Measurements from ENCODE around the gene CABP1. TPM values are rescaled to one million over a fixed set of nuclear protein-coding genes. Genes with fewer than 3 reads are reported as not detected.
"Not testable (repeated sequence)": the region's sequence is repeated elsewhere in the genome, so short reads cannot be mapped to it uniquely, and the experiment has no call there.

Gene CABP1
- total and polyA plus RNA-seq, 10 of the 15 experiments (the other 5 are each of a cell fraction or from before 2014, with no cell fraction given): 0.16 to 2.4 (median 0.80) TPM; not detected in 2

- 0 out of 4 replicates have a peak, but pooled peaks of 1 of the 2 experiments have one; percentile 26 for TF ChIP-seq BHLHE40 (IDR thresholded peaks at IDR 0.05; ENCODE audit: borderline replicate concordance in 1 of 2, low read depth in 2 of 2, low read length in 1 of 2)
- H3K9ac ChIP-seq (ENCODE audit: control insufficient read depth, insufficient read depth, low read length); RAD21 ChIA-PET (ENCODE audit: unreplicated experiment); H4K20me1 ChIP-seq (ENCODE audit: control insufficient read depth, insufficient read depth); H3K9me3 ChIP-seq (replicated peaks; ENCODE audit: control insufficient read depth, insufficient read depth, low read length); H3K27me3 ChIP-seq (replicated peaks in 1 of 2; ENCODE audit: control insufficient read depth in 2 of 2, insufficient read depth in 2 of 2, low read length in 1 of 2); H3K79me2 ChIP-seq (ENCODE audit: control insufficient read depth, insufficient read depth, low read length); POLR2A ChIA-PET; BruUV-seq (replicated peaks); H3K36me3 ChIP-seq (ENCODE audit: control insufficient read depth in 2 of 2, insufficient read depth in 2 of 2, low read length in 1 of 2); ATAC-seq; DNase-seq (ENCODE audit: low read depth, low spot score); H3K27ac ChIP-seq (ENCODE audit: control insufficient read depth, insufficient read depth); FAIRE-seq; H2AFZ ChIP-seq (ENCODE audit: control insufficient read depth, low read depth, low read length); H3K4me1 ChIP-seq (ENCODE audit: control insufficient read depth, insufficient read depth, low read length); H3K4me2 ChIP-seq (ENCODE audit: control insufficient read depth, insufficient read depth); in situ Hi-C loops (cut with MboI); intact Hi-C loops (cut with micrococcal nuclease; ENCODE audit: unreplicated experiment); H3K4me3 ChIP-seq: not testable (repeated sequence)
- ChIA-PET SMC1A (ENCODE audit: uncharacterized antibody, unreplicated experiment) (interaction anchor here (1.5 kb wide), 1 partner anchor 46 kb away, joined by 3 read pairs; no protein-coding TSS in a partner anchor), CTCF (interaction anchor here (1.2 to 2.0 kb wide), 2 partner anchors 19 to 20 kb away, joined by 3 to 15 read pairs; partner anchors contain the start of gene POP5)
- WGBS (ENCODE audit: insufficient coverage, insufficient replicate concordance, low lambda C conversion rate, missing lambda C conversion rate): 35% methylated on average over 5 of the region's 5 CpGs
These were observed 38.0 kb upstream of the CABP1 start for GRCh38 chr12:120602416-120602815.

DNA sequence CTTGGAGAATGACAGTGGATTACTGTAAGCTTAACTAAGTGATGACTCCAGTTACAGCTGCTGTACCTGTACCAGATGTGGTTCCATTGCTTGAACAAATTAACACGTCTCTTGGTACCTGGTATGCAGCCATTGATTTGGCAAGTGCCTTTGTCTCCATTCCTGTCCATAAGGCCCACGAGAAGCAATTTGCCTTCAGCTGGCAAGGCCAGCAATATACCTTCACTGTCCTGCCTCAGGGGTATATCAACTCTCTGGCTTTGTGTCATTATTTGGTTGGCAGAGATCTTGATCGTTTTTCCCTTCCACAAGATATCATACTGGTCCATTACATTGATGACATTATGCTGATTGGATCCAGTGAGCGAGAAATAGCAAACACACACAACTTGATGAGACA, 29.9 kb upstream of the CABP1 start:
- Histone ChIP-seq H3K4me3 (no peak overlapping the region), H3K79me2 (ENCODE audit: control insufficient read depth, insufficient read depth, low read length) (no peaks in the 10 kb centered on the region), H3K27ac (ENCODE audit: control insufficient read depth, insufficient read depth) (no peak overlapping the region), H2AFZ (ENCODE audit: control insufficient read depth, low read depth, low read length) (no peak overlapping the region), H4K20me1 (ENCODE audit: control insufficient read depth, insufficient read depth) (no peaks in the 10 kb centered on the region), H3K36me3 (ENCODE audit: control insufficient read depth in 2 of 2, insufficient read depth in 2 of 2, low read length in 1 of 2) (no peaks in the 10 kb centered on the region), H3K4me2 (ENCODE audit: control insufficient read depth, insufficient read depth) (no peak overlapping the region), H3K9ac (ENCODE audit: control insufficient read depth, insufficient read depth, low read length) (no peak overlapping the region), H3K27me3 (replicated peaks in 1 of 2; ENCODE audit: control insufficient read depth in 2 of 2, insufficient read depth in 2 of 2, low read length in 1 of 2) (no peaks in the 10 kb centered on the region), H3K4me1 (ENCODE audit: control insufficient read depth, insufficient read depth, low read length) (no peaks in the 10 kb centered on the region), H3K9me3 (replicated peaks; ENCODE audit: control insufficient read depth, insufficient read depth, low read length) (no peaks in the 10 kb centered on the region)
- DNase-seq (ENCODE audit: low read depth, low spot score) (no peak), ATAC-seq (no peak), FAIRE-seq (no peak)
- ChIA-PET SMC1A (ENCODE audit: uncharacterized antibody, unreplicated experiment) (no interaction called here), RAD21 (ENCODE audit: unreplicated experiment) (no interaction called here), POLR2A (no interaction called here), CTCF (no interaction called here)
- no TSS peak for BruUV-seq (replicated peaks)
- in situ Hi-C loops (cut with MboI): no loop called here
- WGBS (ENCODE audit: insufficient coverage, insufficient replicate concordance, low lambda C conversion rate, missing lambda C conversion rate): 1% methylated on average over 4 of the region's 4 CpGs
- intact Hi-C loops (cut with micrococcal nuclease; ENCODE audit: unreplicated experiment): no loop called here
- TF ChIP-seq MXI1 (IDR thresholded peaks at IDR 0.05; ENCODE audit: low read depth, low read length) (no peak), REST (IDR thresholded peaks at IDR 0.05; ENCODE audit: low read depth, low read length) (no peak), E2F8 (IDR thresholded peaks at IDR 0.05; ENCODE audit: low read depth, partially characterized antibody) (no peak), KDM1A (IDR thresholded peaks at IDR 0.05; ENCODE audit: borderline replicate concordance) (no peak), GABPA (IDR thresholded peaks at IDR 0.05; ENCODE audit: low read depth) (no peak), EED (IDR thresholded peaks at IDR 0.05; ENCODE audit: low read depth) (no peak), TCF3 (IDR thresholded peaks at IDR 0.05; ENCODE audit: borderline replicate concordance, insufficient read depth, low read depth, low read length) (no peak)
